DMS114 treated with DMSO at 0.1 percent for 48 hours (cell line): ENCODE results near the gene SLC41A3.
"Not testable (repeated sequence)": the region's sequence is repeated elsewhere in the genome, so short reads cannot be mapped to it uniquely, and the experiment has no call there.

Experiments
- DNase-seq: peaks from one replicate; lab custom pipeline; 2025; ENCODE audit not compliant: unreplicated experiment; lab: John Stamatoyannopoulos, UW

SLC41A3 gene

DNA sequence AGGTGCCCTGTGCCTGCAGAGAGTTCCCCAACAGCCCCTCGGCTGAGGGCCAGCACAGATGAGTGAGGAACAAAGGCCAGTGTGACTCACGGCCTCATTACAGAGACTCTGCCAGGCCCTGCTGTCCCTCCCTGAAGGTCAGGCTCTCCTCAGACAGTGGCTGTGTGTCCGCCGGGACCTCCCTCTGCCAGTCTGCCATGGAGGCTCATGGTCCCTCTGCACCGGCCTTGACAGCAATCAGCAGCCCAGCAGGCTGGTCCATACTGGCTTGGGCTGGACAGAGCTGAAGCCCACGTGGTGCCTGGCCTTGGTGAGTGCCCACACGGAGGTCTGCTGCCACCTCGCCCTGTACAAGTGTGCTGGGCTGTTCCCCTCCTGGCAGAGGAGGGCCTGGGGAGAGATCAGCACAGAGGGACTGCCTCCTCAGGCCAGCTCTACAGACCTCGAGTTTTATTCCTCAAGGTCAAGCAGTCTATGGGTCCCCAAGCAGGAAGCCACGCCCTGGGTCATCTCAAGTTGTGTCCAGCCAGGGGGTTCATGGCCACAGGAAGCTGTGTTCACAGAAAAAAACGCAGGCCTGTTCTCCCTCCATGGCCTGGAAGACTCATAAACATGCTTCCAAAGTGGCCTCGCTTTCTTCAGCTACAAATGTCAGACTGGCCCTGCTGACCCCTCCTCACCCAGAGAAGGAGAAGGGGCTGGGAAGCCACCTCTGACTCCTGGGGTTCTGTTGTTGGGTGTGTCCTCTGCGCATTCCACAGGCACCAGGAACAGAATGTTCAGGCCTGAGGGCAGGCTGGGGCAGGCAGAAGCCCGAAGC, 27.0 kb downstream of the SLC41A3 start:
- no peak for DNase-seq

DNA sequence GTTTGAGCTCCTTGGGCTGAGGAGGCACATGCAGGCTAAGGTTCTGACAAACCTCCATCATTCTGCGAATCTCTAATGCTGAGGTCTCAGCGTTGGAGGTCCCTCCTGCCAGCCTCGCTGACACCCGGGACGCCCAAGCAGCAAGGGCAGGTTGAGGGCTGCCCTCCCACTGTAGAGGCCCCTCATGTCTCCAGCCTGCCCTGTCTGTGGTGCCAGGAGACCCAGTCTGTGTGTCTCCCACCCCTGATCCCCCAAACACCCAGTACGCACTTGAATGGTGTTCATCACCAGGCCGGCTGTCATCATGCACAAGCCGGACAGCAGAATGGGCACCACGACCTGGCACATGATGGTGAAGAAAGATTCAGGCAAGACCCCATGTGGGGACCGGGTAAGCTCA, 27.8 kb downstream of the SLC41A3 start:
- no peak for DNase-seq

DNA sequence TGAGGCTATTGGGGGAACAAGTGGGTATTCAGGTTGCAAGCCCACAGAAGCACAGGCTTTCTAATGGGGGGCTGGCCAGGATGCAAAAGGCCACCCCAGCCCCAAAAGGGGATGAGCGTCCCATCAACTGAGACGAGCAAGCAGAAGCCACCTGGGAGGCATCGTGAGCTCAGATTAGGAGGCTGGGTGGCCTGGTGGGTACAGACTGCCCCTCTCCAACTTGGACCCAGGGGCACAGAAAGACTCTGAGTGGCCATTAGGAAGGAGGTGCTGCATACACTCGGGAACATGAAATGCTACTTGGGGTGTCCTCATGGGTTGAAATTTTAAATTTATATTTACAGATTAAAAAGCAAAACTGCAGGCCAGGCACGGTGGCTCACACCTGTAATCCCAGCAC, 29.1 kb downstream of the SLC41A3 start:
- no peak for DNase-seq

DNA sequence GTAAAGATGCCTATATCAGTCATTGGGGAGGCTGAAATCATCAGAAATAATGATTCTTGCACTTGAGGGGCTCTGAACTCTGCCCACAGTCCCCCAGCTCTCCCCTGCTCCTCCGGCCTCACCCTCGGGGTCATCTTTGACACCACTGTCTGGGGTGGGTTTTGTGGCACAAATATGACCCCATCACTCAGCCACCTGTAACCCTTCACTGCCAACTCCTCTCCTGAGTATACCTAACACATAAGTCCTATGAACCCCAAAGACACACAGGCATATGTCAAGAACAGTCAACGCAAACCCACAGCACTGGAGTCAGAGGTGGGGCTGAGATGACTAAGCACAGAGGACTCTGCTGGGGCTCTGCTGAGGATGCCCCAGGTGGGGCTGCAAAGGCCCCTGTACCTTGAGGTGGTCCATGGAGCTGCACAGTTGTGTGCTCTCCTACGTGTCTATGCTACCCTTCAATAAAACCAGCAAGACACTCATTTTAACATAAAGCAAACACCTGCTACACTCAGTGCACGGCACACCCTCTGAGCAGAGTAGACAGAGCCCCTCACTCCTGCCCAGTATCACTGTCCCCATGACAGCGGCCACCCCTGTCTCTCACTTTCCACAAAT, 29.9 kb downstream of the SLC41A3 start:
- DNase-seq: no peak

DNA sequence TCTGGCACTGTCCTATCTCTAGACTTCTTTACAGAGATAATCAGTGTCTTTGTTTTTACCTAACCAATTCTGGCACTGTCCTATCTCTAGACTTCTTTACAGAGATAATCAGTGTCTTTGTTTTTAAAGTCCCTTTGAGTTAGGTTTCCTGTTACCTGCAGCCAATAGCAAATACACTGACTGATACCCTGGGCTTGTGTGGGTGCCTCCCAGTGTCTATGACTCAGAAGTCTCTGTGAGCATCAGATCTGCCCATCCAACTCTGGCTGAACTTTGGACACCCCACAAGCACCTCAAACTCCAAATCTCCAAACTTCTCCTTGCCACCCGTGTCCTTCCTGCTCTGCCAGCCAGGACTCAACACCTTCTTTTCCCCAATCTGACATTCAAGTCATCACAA, 30.4 kb downstream of the SLC41A3 start:
- DNase-seq: no peak

DNA sequence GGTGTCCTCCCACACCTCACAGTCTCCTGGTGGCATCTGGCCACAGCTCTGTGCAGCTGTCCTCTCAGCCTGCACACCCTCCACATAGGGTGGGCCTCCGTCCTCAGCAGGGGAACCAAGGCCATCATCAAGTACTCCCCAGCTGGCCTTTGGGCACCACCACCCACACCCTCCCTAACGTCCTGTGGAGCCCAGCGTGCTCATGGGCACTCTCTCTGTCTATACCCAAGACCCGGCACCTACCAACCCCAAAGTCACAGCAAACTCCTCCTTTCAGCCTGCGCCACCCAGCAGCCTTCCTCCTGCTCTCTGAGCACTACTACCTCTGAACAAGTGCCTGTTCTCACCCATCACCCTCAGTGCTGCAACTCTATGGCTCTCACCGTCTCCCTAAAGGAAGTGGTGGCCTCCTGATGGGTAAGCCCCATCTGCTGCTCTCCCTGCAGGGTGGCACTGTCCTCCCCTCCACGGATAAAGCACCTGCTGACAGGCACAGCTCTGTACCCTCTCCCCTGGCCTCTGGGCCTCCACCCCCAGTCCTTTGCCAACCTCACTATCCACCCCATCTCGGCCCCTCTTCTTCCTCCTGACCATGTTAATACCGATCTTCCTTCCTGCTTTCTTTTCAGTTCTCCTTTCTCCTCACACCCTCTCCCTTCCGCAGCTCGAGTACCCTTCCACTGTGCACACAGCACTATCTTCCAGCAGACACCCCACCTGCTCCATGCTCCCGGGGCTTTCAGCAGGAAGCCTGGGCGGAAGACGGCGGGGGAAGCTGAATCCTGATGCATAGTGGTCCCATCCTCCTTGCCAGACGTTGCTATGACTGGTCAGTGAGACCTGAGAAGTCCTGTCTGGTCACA, 31.5 kb downstream of the SLC41A3 start:
- no peak for DNase-seq

DNA sequence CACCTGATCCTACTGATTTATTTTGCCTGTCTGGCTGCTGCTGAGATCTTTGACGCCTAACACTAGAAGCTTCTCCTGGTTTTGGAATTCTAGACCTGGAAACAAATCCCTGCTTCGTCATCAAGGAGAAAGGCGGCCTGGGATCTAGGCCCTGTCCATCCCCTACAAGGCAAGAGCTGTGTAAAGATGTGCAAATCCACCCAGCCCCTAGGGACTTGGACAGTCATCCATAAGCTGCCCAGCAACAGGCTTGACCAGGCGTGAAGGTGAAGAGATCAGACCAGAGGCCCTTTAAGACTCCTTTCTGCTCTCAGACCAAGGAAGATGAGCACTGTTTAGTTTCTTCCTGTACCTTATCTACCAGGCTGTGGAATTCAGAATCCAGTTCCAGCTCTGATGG, 32.2 kb downstream of the SLC41A3 start:
- no peak for DNase-seq

DNA sequence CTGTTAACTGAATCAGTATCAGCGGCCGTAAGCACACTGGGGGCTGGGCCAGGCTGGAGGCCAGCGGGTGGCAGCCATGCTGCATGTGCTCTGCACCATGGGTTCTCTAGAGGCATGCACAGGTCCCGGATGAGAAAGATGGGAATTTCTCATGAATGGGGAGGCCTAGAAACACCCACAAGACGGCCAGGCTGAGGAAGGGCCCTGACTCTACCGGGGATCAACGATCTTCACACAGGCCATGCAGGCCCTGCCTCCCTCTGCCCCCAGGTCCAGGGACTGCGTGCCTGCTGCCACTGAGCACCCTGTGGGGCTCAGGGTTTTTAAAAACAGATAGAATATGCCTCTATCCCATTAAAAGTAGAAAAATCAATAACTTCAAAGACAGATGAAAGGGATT, 32.7 kb downstream of the SLC41A3 start:
- DNase-seq: no peak

DNA sequence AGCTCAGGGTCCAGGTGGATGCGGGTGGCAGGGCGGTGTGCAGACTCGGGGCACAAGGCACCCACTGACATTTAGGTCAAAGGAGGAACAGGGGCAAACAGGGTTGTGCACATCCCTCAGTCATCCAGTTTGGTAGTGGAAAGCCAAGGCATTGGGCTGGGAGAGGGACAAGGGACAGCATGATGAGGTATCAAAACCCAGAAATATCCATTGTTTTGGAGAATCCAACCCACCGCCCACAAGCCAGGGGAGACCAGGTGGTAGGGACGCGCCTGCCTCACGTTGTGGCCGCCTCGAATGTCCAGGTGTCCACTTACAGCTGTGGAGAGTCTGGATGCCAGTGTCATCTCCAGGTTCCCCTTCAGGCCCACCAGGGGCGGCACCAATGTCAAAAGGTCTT, 33.3 kb downstream of the SLC41A3 start:
- DNase-seq: no peak

DNA sequence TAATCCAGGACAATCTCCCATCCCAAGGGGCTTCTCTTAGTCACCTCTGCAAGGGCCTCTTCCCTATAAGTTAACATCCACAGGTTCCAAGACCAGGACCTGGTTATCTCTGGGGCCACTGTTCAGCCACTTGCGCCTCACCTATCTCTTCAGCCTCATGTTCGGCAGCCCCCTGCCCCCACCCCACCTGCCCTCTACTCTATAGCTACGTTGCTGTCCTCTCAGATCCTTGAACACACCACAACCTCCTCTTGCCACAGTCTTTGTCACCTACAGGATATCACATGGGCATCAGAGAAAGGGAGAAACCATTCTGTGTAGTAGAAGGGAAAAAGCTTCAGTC, 33.9 kb downstream of the SLC41A3 start:
- no peak for DNase-seq

DNA sequence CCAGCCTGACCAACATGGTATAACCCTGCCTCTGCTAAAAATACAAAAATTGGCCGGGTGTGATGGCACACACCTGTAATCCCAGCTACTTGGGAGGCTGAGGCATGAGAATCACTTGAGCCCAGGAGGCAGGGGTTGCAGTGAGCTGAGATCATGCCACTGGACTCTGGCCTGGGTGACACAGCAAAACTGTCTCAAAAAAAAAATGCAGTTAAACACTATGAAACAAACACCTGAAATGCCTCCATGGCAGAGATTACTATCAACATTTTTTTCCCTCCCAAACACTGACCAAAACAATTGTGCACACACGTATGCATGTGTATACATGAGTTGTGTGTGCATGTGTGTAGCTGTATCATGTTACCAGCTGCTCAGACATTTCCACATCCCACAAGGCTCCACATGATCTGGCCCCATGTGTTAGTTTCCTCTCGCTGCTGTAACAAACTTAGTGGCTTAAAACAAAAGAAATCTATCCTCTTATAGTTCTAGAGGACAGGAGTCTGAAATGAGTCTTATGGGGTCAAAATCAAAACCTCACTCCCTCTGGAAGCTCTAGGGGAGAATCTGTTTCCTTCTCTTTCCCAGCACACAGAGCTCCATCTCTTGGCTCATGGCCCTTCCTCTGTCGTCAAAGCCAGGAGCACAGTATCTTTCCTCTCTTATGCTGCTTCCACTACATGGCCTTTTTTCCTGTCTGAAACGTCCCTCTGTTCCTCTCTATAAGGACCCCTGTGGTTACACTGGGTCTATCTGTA, 34.5 kb downstream of the SLC41A3 start:
- no peak for DNase-seq

DNA sequence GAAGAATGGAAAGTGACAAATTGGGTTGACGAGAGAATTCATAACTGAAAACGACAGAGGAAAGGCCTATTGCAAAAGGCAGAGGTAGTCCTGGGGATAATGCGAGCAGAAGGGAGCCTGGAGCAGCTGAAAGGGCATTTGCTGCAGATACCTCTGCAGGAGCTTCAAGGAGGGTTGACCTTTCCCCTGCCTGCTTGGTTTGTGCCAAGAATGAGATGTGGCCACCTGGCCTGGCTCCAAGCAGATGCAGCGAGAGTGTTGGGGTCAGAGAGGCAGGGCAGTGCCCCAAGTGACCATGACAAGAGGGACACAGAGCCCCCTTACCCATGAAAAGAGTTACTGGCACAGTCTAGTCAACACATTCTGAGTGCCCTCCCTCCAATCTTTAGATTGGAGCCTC, 43.5 kb downstream of the SLC41A3 start:
- no peak for DNase-seq

DNA sequence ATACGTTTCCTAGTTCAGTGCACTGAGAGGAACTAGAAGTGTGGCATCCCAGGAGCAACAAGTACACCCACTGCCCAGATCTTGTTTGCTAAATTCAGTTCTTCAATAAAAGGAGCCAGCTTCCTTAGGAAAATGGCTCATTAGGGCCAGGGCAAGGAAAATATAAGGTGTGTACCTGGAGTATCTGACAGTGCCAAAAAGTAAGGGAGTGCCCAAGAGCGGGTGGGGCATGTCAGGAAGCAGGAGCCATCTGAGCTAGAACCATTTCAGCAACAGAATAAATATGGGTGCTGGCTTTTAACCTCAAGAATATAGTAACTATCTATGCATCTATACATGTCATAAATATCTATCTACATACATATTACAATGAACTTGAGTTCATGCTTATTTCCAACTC, 44.1 kb downstream of the SLC41A3 start:
- no peak for DNase-seq

DNA sequence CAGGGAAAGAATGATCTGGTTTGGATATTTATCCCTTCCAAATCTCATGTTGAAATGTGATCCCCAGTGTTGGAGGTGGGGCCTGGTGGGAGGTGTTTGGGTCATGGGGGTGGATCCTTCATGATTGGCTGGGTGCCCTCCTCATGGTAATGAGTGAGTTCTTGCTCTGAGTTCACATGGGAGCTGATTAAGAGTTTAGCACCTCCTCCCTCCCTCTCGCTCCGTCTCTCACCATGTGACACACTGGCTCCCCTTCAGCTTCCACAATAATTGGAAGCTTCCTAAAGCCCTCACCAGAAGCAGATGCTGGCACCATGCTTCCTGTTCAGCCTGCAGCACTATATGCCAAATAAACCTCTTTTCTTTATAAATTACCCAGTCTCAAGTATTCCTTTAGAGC, 45.1 kb downstream of the SLC41A3 start:
- not testable (repeated sequence) for DNase-seq

DNA sequence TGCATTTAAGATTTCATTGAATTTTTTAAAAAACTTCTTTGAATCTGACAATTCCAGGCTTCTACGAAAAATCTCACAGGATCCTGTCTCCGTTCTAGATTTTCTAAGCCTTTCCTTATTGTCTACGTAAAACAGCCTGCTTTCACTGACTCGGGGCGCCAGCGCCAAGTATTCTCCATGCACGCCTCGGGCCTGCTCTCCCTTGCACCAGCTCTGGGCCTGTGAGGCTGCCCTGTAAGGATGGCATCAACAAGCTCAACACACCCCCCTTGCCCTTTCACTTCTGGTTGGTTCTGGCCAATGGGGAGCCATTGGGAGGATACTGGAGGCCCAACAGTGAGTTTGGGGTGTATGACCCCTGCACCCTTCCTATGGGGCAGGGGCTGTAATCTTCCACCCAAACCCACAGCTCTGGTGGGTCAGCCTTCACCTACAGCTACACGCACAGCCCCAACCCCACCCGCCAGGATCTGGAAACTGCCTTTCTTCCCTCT, 47.8 kb downstream of the SLC41A3 start:
- no peak for DNase-seq

DNA sequence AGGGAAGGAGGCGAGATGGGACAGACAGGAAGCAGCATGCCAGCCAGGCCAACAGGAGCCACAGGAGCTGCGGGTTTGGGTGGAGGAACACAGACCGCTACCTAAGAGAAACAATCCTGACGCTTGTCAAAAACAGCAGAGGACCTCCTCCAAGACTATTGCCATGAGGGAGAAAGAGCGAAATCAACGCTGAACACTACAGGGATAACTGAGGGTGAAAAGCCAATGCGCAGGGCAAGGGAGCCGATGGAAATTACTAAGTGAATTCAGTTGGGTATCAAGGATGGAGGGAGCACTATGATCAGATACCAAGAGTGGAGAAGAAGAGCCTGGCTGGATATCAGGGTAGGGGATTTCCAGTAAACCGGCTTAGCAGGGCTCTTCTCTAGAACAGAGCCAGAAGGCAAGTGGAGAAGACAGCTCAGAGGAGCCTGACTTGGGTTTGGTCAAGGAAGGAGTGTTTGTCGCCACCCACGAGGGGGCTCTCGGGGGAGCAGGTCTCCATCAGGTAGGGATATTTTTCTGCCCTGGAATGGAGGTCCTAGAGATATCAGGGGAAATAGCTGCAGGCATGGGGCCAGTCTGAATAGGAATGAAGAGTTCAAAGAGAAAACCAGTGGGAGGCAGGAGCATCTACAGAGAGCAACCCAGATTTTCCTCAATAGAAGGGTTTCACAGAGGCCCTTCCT, 48.4 kb downstream of the SLC41A3 start:
- DNase-seq: no peak

DNA sequence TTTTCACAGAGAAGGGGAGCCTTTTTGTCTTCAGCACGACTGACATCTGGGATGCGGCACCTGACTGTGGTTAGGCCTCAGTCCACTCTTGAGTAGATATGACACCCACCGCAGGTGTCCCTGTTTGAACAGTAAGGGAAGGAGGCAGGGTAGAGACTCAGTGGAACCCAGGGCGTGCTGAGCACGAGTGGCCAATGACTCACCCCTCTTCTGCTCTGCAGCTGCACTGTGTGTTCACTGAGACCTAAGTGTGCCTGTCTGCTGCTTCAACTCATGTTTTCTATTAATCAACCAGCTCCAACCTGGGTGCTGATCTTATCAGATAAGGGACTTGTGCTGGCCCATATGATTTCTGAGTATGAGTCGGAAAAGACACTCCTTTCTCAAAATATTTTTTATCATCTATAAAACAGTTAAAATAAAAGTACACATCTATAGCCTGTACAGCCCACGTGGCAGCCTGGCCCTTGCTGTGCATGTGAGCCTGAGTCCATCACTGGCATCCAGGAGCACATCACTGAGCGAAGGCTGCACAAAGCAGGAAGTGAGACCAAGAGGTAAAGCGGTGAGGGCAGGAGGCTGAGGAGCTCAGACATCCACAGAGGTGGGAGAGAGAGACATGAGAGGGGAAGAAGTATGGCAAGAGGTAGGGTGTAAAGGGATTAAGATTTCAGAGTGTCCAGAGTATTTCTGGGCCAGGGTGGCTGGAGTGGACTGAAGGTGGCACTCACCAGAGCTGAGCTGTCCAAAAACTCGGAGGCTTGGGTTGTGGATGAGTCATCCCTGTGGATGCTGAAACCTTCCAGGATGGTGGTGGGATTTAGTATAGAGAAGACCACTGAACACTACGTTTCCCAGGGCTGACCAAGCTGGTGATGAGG, 49.2 kb downstream of the SLC41A3 start:
- DNase-seq: no peak

DNA sequence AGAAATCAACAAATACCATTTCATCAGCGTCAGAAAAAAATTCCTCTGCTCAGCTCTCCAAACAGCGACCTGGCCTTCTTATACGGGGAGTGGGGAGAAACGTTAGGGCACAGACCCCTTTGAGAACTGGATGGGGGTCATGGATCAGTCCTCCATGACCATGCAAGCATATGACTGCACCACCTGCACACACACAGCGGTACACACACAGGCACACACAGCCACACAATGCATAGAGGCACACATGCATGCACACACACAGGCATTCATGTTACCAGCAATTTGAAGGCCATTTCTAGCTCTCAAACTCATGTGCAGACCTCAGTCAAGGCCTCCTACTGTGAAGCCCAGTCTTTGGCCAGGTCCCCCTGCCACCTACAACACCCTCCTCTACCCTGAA, 50.2 kb downstream of the SLC41A3 start:
- no peak for DNase-seq

DNA sequence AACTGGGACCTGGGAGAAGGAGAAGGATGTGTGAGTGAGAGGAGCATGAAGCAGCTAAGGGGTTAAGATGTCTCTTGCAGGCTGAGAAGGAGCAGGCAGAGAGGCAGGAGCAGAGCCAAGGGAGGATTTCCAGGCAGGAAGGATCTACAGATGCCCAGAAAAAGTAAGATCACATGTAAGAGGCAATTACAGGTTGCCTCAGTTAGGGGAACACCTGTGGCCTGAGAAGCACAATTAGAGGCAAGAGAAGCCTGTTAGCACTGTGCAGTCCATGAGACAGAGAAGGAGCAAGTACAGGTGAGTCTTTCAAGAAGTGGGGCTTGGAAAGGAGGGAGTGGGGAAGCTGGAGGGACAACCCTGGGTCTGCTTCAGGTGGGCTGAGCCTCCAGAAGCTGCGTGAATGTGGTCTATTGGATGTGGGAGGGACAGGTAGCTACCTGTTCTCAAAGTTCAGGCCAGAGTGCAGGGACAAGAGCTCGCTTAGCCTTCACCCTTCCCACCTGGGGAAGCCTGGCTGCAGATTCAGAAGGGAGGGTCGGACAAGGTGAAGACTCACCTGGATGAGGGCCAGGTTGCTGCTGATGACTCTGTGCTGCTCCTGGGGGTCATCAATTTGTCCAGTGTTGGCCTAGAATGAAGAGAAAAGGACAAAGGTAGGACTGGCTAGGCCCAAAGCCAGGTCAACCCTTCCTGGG, 50.7 kb downstream of the SLC41A3 start:
- no peak for DNase-seq
